Mucosa of rectum (tissue), 2 donors: ENCODE results near the gene FRY.
A peak's percentile ranks its signal among the peaks of the same experiment; 100 is the strongest.

Experiments used
- H3K27ac ChIP-seq, 2 donors: one replicate each; pipeline ENCODE4 v1.7.0; 2013; ENCODE audit warnings: inconsistent platforms in 2 of 2, low read depth in 2 of 2, low read length in 2 of 2
- H3K27me3 ChIP-seq, 2 donors: one replicate each; pipeline ENCODE4 v1.7.0; 2013; ENCODE audit warnings: low read length in 2 of 2; ENCODE audit not compliant: control insufficient read depth in 2 of 2, insufficient read depth in 2 of 2
- H3K36me3 ChIP-seq, 2 donors: one replicate each; pipeline ENCODE4 v1.7.0; 2013; ENCODE audit warnings: low read length in 2 of 2; ENCODE audit not compliant: control insufficient read depth in 2 of 2, insufficient read depth in 2 of 2
- H3K4me1 ChIP-seq, 2 donors: one replicate each; pipeline ENCODE4 v1.7.0; 2013; ENCODE audit warnings: low read length in 2 of 2, mild to moderate bottlenecking in 1 of 2; ENCODE audit not compliant: control insufficient read depth in 2 of 2, insufficient read depth in 2 of 2
- H3K4me3 ChIP-seq, 2 donors: one replicate each; pipeline ENCODE4 v1.7.0; 2013; ENCODE audit warnings: low read length in 2 of 2
- H3K9ac ChIP-seq, 2 donors: one replicate each; pipeline ENCODE4 v1.7.0; 2013; ENCODE audit warnings: low read length in 2 of 2, low read depth in 1 of 2, mild to moderate bottlenecking in 1 of 2
- H3K9me3 ChIP-seq, 2 donors: one replicate each; pipeline ENCODE4 v1.7.0; 2013; ENCODE audit warnings: low read length in 2 of 2; ENCODE audit not compliant: control insufficient read depth in 2 of 2
- donor health status: healthy.
- donor health status: Normal muscosa, but diverticular disease.

Gene FRY

GRCh38 chr13:32265726-32266125 is 234.2 kb downstream of the FRY start:
- no peak overlapping the region for H3K4me3 ChIP-seq
- H3K9ac ChIP-seq: no peak overlapping the region
- H3K27me3 ChIP-seq: no peaks in the 10 kb centered on the region
- H3K36me3 ChIP-seq: peaks cover 0 to 2% of the 10 kb centered on the region in 2 donors
- no peaks in the 10 kb centered on the region for H3K9me3 ChIP-seq
- no peaks in the 10 kb centered on the region for H3K4me1 ChIP-seq
- H3K27ac ChIP-seq: no peak overlapping the region

- H3K27me3 ChIP-seq: no peaks in the 10 kb centered on the region
- no peaks in the 10 kb centered on the region for H3K4me1 ChIP-seq
- H3K27ac ChIP-seq: no peak overlapping the region
- no peak overlapping the region for H3K9ac ChIP-seq
- H3K9me3 ChIP-seq: no peaks in the 10 kb centered on the region
- no peak overlapping the region for H3K4me3 ChIP-seq
- H3K36me3 ChIP-seq: peaks cover 0 to 2% of the 10 kb centered on the region in 2 donors
These were observed 234.6 kb downstream of the FRY start for GRCh38 chr13:32266130-32266529.

- H3K4me1 ChIP-seq: no peaks in the 10 kb centered on the region
- no peak overlapping the region for H3K27ac ChIP-seq
- H3K4me3 ChIP-seq: no peak overlapping the region
- H3K36me3 ChIP-seq: no peaks in the 10 kb centered on the region
- H3K27me3 ChIP-seq: no peaks in the 10 kb centered on the region
- no peak overlapping the region for H3K9ac ChIP-seq
- H3K9me3 ChIP-seq: no peaks in the 10 kb centered on the region
These were observed 236.4 kb downstream of the FRY start for GRCh38 chr13:32267836-32268439.

- Histone ChIP-seq H3K9me3 (no peaks in the 10 kb centered on the region), H3K36me3 (peaks cover 0 to 3% of the 10 kb centered on the region in 2 donors), H3K4me3 (no peak overlapping the region), H3K27ac (no peak overlapping the region), H3K4me1 (no peaks in the 10 kb centered on the region), H3K9ac (no peak overlapping the region), H3K27me3 (no peaks in the 10 kb centered on the region)
These were observed 240.6 kb downstream of the FRY start for GRCh38 chr13:32272021-32272683.

GRCh38 chr13:32277839-32278238 is 246.3 kb downstream of the FRY start:
- H3K27me3 ChIP-seq: no peaks in the 10 kb centered on the region
- H3K36me3 ChIP-seq: peaks cover 0 to 3% of the 10 kb centered on the region in 2 donors
- H3K9ac ChIP-seq: no peak overlapping the region
- no peak overlapping the region for H3K4me3 ChIP-seq
- no peaks in the 10 kb centered on the region for H3K9me3 ChIP-seq
- H3K4me1 ChIP-seq: no peaks in the 10 kb centered on the region
- H3K27ac ChIP-seq: no peak overlapping the region

DNA sequence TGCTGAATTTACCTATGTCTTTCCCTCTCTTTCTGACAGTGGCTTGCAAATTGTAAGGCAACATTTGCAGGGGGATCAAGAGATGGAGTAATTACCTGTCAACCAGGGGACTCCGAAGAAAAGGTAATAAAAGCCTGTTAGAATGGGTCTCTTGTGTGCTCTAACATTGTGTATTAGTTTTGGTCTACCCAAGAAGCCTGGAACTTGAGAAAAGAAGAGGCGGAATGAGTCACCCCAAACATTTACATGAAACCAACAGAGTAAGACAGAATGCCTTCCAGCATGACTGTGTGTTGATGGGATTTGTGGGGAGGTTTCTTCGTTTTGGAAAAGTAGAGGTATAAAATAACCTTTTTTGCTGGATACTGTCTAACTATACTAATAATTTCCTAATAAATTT is 246.9 kb downstream of the FRY start:
- H3K27me3 ChIP-seq: no peaks in the 10 kb centered on the region
- no peak overlapping the region for H3K4me3 ChIP-seq
- no peak overlapping the region for H3K27ac ChIP-seq
- no peaks in the 10 kb centered on the region for H3K9me3 ChIP-seq
- no peaks in the 10 kb centered on the region for H3K4me1 ChIP-seq
- no peak overlapping the region for H3K9ac ChIP-seq
- H3K36me3 ChIP-seq: peaks cover 0 to 3% of the 10 kb centered on the region in 2 donors

DNA sequence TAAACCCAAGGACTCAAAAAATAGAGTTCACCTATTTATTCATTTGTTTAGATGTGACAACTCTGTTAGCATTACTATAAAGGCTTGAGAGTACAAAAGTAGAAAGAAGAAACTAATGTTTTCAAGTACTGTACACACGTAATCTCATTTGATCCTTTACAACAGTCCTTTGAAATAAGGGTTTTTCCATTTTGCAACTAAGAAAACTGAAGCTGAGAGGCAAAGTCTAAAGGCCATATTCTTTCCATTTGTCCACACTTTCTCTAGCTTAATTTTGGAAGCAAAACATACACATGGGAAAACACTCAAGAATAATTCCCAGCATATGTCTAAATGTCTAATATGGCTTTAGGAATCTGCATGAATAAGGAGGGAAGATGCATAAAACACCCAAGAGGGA is 249.5 kb downstream of the FRY start:
- Histone ChIP-seq H3K9ac (no peak overlapping the region), H3K9me3 (no peaks in the 10 kb centered on the region), H3K36me3 (no peaks in the 10 kb centered on the region), H3K27me3 (no peaks in the 10 kb centered on the region), H3K27ac (no peak overlapping the region), H3K4me1 (no peaks in the 10 kb centered on the region), H3K4me3 (no peak overlapping the region)

DNA sequence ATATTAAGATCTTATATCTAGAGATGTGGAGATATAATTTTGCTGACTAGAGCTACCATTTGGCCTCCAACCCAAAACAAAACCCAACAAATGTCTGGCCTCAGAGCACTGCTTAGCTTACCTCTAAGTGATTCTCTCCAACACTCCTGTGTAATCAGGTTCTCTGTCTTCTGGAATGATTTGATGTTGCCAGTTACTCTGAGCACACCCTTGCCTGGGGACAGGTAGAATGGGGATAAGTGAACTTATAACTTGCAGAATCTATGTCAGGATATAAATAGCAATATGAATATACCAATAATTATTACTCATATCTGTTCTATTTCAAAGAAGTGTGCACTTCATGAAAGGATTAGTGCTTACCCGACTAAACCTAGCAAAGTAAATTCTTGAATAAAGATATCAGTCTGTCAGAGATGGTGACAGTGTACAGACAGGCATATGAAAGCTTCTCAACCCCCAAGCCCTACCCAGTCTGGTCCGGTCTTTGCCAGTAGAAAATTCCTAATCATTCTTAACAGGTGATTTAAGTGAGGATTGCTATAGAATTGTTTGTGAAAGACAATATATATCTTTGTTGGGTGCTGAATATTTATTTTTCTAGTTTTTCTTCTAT is 250.6 kb downstream of the FRY start:
- H3K9ac ChIP-seq: no peak overlapping the region
- no peaks in the 10 kb centered on the region for H3K36me3 ChIP-seq
- no peaks in the 10 kb centered on the region for H3K9me3 ChIP-seq
- no peaks in the 10 kb centered on the region for H3K27me3 ChIP-seq
- no peak overlapping the region for H3K4me3 ChIP-seq
- no peaks in the 10 kb centered on the region for H3K4me1 ChIP-seq
- no peak overlapping the region for H3K27ac ChIP-seq

DNA sequence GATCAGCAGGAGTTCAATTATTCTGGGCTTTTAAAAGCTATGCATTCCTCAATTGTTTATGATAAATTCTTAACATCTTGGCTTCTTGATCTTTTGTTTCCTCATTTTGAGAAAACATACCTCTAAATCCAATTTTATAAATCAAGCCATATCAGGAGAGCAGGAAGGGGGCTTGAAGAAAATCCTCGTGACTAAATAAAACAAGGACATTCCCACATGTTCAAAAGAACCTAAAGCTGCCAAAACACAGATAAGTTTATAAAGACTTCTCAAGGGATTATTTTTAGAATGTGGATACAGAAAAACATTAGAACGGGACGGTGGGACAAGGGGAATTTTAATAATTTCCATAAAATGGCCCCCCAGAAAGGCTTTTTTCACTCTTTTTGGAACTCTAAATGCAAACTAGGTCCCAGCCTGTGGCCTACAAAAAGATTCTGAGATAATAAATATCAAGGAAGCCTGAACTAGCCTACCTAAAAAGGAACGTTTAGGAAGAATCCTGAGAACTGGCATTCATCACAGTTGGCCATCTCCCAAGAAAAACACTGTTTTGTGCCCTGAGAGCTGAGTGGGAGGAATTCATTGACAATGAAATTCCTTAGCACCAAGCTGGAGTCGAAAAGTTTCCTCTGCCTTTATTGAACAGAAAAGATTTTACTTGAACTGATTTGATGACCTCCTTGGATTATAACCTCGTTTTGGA is 253.5 kb downstream of the FRY start:
- no peaks in the 10 kb centered on the region for H3K36me3 ChIP-seq
- H3K4me3 ChIP-seq: no peak overlapping the region
- peak overlapping the region; percentile 6 to 13 for H3K27ac ChIP-seq
- H3K4me1 ChIP-seq: no peaks in the 10 kb centered on the region
- H3K9ac ChIP-seq: no peak overlapping the region
- no peaks in the 10 kb centered on the region for H3K27me3 ChIP-seq
- no peaks in the 10 kb centered on the region for H3K9me3 ChIP-seq

GRCh38 chr13:32285633-32285965 is 254.0 kb downstream of the FRY start:
- no peaks in the 10 kb centered on the region for H3K4me1 ChIP-seq
- H3K27ac ChIP-seq: no peak overlapping the region
- H3K9me3 ChIP-seq: no peaks in the 10 kb centered on the region
- no peaks in the 10 kb centered on the region for H3K36me3 ChIP-seq
- H3K4me3 ChIP-seq: no peak overlapping the region
- no peaks in the 10 kb centered on the region for H3K27me3 ChIP-seq
- H3K9ac ChIP-seq: no peak overlapping the region
